GM10248 (cell line): Measurements from ENCODE around the gene ENGASE.

Experiments
- CTCF ChIA-PET: fragments of 300-600 bp; sonication (Branson Sonifier 250); formaldehyde crosslinking; extraction: SDS; loops from one replicate; lab custom pipeline; 2021; ENCODE audit warnings: antibody characterized with exemption; lab: Yijun Ruan, JAX
- POLR2A ChIA-PET: fragments of 350-650 bp; sonication (Branson Sonifier 250); formaldehyde crosslinking; extraction: SDS; loops from one replicate; lab custom pipeline; 2020; ENCODE audit warnings: antibody characterized with exemption; lab: Yijun Ruan, JAX
- DNase-seq: peaks from one replicate; pipeline ENCODE4 v3.0.0; 2012; ENCODE audit errors: extremely low spot score
- TF ChIP-seq, protein P1 (sequence below): IDR thresholded peaks from 2 replicates; pipeline ENCODE4 v1.5.1; 2012; ENCODE audit warnings: mild to moderate bottlenecking, low read depth; ENCODE audit errors: extremely low read depth, missing control alignments, control extremely low read depth

The ENGASE gene

DNA sequence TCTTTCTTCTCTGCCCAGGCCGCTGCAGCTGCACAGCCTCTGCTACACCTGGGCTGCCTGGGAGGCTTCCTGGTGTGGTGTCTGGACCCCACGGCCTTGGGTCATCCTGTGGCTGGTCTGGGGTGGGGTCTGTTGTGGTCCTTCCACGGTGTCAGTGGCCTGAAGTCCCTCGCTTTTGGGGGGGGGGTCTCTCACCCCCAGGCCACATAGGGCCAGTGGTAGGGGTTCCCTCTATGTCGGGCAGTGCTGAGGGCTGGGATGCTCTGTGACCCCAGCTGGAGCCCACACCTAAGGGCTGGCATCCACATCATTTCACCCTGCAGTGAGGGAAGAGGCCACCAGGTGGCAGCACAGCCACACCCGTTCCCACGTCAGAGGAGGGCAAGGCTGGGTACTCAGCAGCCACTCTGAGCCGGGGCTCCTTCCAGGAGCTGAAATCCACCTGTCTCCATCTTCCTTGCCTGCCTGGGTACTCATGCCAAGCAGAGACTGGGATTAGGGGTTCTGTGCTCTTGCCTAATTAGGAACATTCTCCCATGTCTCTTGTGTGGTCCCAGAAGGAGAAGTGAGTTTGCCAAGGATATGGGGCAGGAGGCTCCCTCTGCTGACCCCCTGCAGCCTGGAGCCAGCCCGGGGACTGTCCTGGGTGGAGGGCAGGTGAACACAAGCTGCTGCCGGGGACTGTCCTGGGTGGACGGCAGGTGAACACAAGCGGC is 13.0 kb downstream of the ENGASE start:
- ChIA-PET POLR2A (no interaction called here), CTCF (interaction anchor here (0.8 to 8.7 kb wide), 28 partner anchors 10 to 621 kb away, joined by 3 to 204 read pairs (median 4); partner anchors contain the start of gene ENGASE)
- DNase-seq: peak; percentile 85
- TF ChIP-seq, protein P1, sequence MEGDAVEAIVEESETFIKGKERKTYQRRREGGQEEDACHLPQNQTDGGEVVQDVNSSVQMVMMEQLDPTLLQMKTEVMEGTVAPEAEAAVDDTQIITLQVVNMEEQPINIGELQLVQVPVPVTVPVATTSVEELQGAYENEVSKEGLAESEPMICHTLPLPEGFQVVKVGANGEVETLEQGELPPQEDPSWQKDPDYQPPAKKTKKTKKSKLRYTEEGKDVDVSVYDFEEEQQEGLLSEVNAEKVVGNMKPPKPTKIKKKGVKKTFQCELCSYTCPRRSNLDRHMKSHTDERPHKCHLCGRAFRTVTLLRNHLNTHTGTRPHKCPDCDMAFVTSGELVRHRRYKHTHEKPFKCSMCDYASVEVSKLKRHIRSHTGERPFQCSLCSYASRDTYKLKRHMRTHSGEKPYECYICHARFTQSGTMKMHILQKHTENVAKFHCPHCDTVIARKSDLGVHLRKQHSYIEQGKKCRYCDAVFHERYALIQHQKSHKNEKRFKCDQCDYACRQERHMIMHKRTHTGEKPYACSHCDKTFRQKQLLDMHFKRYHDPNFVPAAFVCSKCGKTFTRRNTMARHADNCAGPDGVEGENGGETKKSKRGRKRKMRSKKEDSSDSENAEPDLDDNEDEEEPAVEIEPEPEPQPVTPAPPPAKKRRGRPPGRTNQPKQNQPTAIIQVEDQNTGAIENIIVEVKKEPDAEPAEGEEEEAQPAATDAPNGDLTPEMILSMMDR: peak; percentile 86

DNA sequence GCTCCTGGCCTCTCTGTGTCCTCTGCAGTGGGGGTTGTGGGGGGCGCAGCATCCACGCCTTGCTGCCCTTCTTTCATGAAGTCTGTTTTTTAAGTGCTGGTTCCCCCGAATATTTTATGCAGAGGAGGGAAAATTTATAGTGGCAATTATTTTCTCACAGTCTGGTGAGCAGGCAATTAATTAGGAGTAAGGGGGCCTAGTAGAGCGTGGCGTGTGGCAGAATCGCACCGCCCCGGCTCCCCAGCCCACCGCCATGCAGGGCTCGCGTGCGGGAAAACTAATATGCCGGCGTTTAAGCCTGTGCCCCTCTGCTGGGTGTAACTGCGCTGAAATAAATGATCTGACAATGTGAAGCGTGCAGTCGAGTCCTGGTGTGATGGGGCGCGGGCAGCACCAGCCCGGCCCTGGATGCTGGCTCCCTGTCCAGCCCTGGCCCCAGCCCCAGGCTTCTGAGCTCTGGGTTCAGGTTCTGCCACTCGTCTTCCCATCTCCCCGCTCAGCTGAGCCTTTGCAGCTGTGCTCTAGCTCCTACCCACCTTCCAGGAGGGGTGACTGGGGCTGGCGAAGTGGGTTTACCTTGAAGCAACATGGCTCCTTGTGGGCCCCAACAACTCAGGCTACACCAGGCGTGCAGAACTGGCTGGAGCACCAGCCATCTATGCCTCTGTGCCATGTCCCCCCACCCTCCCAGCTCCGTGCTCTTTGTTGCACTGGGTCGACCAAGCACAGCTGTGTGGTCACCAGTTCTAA is 13.8 kb downstream of the ENGASE start:
- POLR2A ChIA-PET: interaction anchor here (0.6 kb wide), 1 partner anchor 663 kb away, joined by 3 read pairs; no protein-coding TSS in a partner anchor
- no peak for DNase-seq
- TF ChIP-seq, protein P1: no peak
- CTCF ChIA-PET: interaction anchor here (0.9 to 8.7 kb wide), 26 partner anchors 10 to 621 kb away, joined by 3 to 204 read pairs (median 4); partner anchors contain the start of gene ENGASE

DNA sequence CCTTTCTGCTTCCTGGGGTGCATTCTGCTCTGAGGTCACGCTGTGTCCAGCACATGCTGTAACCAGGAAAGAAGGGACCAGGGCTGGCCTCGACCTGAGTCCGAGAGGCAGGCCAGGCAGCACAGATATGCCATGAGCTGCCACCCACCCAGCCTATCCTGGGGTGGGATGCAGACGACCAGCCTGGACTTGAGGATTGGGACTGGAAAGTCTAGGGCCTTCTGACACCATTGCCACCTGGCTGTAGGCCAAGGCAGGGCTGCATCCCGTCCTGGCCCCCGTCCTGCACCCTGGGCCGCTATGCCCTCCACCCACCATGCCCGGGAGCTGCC is 14.3 kb downstream of the ENGASE start:
- POLR2A ChIA-PET: interaction anchor here (0.6 kb wide), 1 partner anchor 663 kb away, joined by 3 read pairs; no protein-coding TSS in a partner anchor
- TF ChIP-seq, protein P1: no peak
- CTCF ChIA-PET: interaction anchor here (1.2 to 8.7 kb wide), 10 partner anchors 14 to 316 kb away, joined by 3 to 204 read pairs (median 6); no protein-coding TSS in a partner anchor
- no peak for DNase-seq

DNA sequence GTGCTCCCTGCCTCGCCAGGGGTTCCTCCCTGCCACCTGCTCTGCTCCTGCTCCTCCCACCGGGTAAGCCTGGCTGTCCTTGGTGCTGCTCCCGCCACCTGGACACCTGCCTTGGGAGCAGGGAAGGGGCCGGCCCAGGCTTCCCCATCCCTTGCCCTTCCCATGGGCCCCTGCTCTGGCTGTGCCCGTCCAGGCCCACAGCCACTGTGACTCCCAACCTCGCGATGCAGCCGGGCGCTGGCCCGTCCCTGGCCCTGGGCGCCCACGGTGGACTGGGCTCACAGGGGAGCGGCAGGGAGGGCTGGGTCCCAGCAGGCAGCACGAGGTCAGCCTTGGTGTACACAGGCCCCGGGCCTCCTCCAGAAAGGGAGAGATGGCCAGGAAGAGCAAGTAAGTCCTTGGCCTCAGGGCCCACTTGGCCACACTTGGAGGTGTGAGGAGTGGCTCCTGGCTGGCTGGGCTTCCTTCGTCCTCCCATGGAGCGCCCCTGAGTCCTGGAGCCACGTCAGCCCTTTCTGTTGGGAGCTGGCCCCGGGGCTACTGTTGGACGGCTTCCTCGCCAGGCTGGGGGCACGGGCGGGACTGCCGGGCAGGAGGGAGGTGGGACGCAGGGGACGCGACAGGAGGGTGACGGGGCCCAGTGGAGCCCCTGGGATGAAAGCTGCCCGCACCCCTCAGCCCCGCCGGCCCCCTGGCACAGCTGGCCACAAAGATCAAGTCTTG is 15.3 kb downstream of the ENGASE start:
- CTCF ChIA-PET: interaction anchor here (1.5 to 8.7 kb wide), 2 partner anchors 302 to 311 kb away, joined by 5 to 204 read pairs; no protein-coding TSS in a partner anchor
- DNase-seq: no peak
- POLR2A ChIA-PET: no interaction called here
- TF ChIP-seq, protein P1: no peak

DNA sequence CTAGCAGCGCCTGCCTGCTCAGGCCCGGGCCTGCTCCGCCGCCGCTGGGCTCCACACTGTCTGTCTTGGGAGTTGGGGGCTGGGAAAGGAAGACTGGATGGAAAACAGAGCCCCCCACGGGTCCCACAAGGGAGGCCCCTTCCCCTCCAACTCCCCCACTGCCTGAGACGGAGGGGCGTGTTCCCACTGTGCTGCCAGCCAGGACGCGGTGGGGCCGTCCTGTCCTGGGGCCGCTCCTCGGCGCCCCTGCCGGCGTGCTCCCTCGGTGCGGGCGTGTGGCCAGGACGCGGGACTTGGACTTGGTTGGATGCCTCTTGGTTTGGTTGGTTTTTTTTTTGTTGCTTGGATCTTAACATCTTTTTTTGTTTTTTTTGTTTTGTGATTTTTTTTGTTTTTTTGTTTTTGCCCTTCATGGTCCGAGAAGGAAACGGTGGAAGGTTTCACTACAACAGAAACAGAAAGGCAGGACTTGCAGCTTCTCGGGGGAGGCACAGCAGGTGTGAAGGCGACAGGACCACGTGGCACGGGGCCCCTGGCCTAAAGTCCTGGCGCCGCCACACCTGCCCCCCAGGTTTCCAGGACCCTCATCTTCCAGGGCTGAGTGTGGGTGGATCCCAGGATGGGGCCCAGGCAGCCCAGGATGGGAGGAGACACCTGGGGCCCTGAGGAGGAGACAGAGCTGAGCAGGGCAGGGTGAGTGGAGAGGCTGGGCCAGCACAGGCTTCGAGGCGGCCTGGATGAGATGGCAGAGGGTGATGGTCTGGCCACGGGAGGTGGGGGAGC is 16.0 kb downstream of the ENGASE start:
- CTCF ChIA-PET: interaction anchor here (1.2 to 8.7 kb wide), 3 partner anchors 8 to 301 kb away, joined by 3 to 204 read pairs (median 3); no protein-coding TSS in a partner anchor

More for the DNA sequence above, 16.0 kb downstream of the ENGASE start:
- DNase-seq: no peak
- POLR2A ChIA-PET: no interaction called here
- TF ChIP-seq, protein P1: no peak
